Non-pigmented ciliary epithelial cell (primary cell): ENCODE data around the gene OPN3.

Source experiments
- DNase-seq: peaks from one replicate; pipeline ENCODE4 v3.0.0-alpha.2; 2010; ENCODE audit warnings: low read depth

The OPN3 gene

GRCh38 chr1:241615043-241615974 lies 24.9 kb downstream of the OPN3 start:
- no peak for DNase-seq

DNA sequence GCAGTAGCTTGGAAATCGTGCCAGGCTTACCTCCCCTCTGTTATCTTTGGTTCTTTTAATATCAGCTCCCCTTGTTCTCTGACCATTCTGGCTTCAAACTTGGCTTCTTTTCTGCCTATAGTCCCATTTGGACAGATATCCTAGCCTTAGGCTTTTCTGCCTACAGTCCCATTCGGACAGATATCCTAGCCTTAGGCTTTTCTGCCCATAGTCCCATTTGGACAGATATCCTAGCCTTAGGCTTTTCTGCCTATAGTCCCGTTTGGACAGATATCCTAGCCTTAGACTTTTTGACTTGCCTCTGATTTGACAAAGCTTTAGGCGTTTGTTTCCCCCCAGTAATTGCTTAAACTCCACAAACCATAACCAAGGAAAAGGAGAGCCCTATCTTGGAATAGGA lies 25.6 kb downstream of the OPN3 start:
- DNase-seq = no peak

DNA sequence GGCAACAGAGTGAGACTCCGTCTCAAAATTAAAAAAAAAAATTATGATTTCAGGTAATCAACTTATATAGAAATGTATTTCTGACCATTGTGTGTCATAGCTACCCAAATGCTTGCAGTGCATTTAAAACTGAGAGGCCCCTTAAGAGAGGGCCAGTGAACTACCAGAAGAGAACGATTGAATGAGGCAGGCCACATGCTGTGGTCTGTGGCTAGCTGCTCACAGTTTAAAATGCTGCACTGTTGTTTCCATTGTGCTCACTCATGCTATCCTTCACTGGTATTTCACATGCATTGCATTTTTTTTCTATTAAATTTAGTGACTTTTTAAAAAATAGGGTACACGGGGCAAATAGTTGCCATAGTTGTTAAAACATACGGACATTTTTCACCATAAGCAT lies 26.0 kb downstream of the OPN3 start:
- no peak for DNase-seq

DNA sequence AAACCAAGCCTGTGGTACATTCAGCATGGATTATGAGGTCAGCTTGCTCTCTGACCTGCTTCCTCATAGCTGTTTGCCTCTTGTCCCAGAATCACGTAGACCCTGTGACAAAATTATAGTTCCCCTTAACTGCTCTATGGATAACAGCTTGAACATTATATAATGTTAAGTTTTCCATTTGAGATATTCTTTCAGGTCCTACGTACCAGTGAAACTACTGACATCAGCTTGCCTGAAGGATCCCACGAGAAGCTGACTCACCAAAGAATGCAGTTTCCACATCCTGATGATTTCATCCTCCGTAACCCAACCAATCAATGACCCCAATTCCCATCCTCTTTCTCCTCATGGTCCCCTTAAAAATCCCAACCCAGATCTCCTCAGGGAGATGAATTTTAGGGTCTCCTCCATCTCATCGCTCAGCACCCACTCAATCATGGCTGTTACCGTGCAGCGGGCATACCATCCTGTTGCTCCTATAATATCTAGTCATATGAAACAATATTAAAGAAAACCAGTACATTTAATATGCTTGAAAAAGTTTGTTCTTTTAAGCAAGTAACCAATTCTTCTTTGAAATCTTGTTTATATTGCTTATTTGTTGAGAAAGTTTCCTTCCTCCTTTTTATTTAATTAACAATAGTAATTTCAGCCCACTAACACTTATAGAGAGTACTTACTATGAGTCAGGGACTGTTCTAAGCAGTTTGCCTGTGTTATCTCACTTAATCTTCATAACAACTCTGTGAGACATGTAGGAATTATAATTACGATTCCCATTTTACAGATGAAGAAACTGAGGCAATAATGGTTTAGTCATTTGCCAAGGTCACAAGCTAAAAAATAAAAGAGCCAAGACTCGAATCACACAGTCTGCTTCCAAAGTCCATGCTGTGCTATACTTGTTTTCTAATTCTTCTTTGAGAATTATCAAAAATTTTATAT lies 27.4 kb downstream of the OPN3 start:
- peak; percentile 88 for DNase-seq

DNA sequence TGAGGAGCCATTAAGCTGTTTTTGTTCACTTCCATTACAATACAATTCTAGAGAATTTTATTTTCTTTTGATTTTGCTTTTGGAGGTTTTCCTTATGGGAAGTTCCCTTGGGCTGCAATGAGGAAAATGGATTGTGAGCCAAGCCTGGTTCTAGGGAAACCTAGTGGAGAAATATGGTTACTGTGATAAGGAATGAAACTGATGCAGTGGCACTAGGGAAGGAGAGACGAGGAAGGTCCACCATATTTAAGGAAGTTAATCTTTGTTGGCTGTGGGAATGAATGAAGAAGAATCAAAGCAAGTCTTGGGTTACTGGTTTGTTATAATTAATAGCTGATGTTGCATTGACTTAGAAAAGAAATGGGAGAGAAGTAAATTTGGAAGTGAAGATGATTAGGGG lies 28.4 kb downstream of the OPN3 start:
- no peak for DNase-seq

DNA sequence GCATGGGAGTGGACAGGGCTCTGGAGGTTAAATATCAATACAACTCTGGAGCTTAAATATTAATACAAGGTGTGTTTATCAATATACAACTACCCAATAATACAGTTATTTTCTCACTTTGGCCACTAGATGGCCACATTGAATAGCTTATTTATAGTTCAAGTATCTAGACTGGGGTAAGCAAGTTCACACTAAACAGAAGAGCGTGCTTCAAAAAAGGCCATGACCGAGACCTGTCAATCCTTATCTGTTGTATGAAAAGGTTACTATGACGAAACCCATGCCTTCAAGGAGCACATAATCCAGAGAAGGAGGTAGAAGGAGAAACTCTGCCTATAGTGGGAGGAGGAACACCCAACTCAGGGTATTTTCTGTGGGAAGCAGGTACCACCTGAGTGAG lies 29.1 kb downstream of the OPN3 start:
- no peak for DNase-seq

DNA sequence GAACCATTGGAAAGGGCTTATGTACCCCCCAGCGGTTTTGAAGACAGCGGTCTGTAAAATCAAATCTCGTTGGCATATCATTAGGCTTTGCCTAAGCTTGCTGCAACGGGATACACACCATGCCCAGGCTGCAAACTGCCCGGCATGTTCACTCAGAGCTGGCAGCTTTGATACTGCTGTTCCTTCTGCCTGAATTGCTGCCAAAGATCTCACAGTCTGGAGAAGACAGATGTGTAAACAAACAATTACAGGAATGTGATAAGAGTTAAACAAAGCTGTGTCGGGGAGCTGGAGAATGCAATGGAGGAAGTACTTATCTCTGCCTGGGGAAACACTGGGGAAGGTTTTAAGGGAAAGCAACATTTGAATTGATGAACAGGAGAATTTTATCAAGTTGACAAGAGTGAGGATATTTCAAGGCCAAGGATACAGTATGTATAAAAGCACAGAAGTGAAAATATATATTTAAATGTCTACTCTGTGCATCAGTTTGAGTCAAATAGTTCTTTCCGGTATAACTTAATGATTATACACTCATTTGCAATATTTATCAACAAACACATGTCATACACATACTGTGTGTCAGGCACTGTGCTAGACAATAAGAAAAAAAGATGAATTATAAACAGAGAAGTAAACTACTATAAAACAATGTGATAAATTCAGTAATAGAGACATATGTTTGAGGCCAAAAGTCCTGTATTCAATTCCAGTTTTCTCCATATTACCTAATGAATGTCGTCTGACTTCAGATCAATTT lies 29.9 kb downstream of the OPN3 start:
- no peak for DNase-seq

DNA sequence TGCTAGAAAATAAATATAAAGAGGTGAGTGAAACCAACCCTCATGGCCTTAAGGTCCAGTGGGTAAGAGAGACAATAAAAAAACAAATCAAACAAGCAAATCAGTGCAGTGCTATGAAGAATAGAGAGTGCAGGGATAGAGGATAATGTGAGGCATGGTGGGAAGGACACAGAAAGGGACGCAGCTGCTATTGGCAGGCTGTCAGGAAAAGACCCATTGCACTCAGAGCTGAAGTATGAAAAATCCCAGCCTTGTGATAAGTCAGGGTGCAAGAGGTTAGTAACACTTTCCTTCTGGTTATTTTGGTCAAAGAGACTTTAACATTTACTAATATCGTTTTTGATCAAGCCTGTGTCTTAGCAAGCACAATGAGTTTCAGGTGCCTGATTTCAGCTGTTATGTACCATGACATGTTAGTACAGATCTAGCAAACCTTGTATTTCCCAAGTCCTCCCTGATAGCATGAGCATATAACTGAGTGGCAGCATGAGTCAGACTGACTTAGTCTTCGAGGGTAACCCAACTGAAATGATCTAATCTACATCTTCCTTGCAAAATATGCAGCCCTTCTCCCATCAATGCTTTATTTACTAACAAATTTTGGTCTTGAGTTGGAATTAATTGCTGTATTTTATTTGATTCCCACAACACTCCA lies 31.7 kb downstream of the OPN3 start:
- no peak for DNase-seq

DNA sequence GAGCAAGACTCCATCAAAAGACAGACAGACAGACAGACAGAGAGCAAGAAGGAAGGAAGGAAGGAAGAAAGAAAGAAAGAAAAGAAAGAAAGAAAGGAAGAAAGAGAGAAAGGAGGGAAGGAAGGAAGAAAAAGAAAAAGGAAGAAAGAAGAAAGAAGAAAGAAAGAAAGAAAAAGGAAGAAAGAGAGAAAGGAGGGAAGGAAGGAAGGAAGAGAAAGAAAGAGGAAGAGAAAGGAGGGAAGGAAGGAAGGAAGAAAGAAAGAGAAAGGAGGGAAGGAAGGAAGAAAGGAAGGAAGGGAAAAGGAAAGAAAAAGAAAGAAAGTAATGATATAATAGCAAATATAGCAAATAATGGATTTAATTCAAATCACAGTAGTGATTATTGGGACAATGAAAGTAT lies 32.7 kb downstream of the OPN3 start:
- no peak for DNase-seq

GRCh38 chr1:241606544-241606943 lies 33.6 kb downstream of the OPN3 start:
- no peak for DNase-seq

DNA sequence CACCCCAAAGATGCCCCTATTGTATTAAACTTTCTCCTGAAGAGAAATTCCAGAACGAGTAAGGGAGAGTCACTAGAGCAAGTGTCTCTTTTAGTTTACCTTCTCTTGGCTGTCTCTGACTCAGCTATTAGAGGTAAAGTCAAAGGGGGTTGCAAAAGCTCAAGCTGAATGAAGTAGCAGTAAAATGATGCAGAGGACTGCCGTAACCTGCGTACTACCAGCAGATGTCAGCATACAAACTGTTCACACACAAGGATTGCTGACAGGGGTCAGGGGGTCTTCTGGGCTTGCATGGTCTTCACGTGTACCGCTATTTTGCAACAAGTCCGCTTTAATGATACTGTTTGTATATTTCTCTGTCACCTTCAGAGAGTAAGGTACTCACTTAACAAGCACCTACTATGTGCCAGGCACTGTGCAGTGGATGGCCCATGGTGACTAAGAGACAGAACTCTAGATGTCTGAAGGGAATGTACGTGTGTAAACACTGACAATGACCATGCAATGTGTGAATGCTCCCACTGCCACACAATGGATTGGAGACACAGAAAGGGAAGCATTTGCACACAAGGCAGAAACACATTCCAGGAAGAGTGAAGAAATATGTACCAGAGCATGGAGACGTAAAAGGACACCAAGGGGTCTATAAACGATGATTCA lies 34.9 kb downstream of the OPN3 start:
- no peak for DNase-seq

GRCh38 chr1:241603731-241604245 lies 36.4 kb downstream of the OPN3 start:
- no peak for DNase-seq

GRCh38 chr1:241600496-241600901 lies 39.7 kb downstream of the OPN3 start:
- DNase-seq = no peak

GRCh38 chr1:241598249-241598648 lies 41.9 kb downstream of the OPN3 start:
- no peak for DNase-seq

DNA sequence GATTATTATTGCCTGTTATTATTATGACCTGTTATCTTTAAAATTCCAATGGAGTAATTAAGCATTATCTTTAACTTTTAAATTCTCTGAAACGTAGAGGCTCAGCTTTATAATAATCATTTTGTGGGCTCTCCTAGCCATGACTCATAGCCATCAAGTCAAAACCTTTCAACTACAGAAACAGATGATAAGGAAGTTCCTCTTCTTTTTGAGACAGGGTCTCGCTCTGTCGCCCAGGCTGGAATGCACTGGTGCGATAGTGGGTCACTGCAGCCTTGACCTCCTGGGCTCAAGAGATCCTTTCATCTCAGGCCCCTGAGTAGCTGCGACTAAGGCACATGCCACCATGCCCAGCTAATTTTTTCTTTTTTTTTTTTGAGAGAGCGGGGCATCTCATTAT lies 43.5 kb downstream of the OPN3 start:
- DNase-seq = no peak

- DNase-seq = no peak
Observed at GRCh38 chr1:241593186-241593585, 47.0 kb downstream of the OPN3 start.

- no peak for DNase-seq
Observed at GRCh38 chr1:241592273-241592958, 47.8 kb downstream of the OPN3 start.

GRCh38 chr1:241591736-241592135 lies 48.4 kb downstream of the OPN3 start:
- no peak for DNase-seq

- no peak for DNase-seq
Observed at GRCh38 chr1:241591317-241591716, 48.9 kb downstream of the OPN3 start.

DNA sequence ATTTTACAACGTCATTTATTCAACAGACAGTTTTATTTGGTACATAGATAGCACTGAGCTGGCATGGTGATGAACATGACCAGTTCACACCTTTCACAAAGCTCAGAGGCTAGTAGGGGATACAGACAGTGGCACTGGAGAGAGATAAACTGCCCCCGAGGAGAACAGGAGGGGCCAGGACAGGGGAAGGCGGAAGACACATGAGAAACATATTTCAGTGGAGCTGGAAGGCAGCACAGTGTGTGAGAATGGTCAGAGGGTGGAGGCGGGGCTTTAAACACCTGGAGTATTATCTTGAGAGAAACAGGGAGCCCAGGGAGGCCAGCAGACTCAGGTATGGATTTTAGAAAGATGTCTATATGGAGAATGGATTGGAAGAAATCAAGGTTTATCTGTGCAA lies 49.5 kb downstream of the OPN3 start:
- DNase-seq = no peak
